HG02623 (cell line): ENCODE data around the gene TMEM208.

Experiments
- ATAC-seq: cut with Tn5 transposase; IDR thresholded peaks from one replicate; pipeline ENCODE4 v1.9.1; 2021; ENCODE audit warnings: moderate library complexity; ENCODE audit not compliant: unreplicated experiment

Gene TMEM208

GRCh38 chr16:67271446-67271845 lies 44.5 kb downstream of the TMEM208 start:
- no peak for ATAC-seq

- ATAC-seq, result no peak
These were observed 48.4 kb downstream of the TMEM208 start for GRCh38 chr16:67275321-67275720.

DNA sequence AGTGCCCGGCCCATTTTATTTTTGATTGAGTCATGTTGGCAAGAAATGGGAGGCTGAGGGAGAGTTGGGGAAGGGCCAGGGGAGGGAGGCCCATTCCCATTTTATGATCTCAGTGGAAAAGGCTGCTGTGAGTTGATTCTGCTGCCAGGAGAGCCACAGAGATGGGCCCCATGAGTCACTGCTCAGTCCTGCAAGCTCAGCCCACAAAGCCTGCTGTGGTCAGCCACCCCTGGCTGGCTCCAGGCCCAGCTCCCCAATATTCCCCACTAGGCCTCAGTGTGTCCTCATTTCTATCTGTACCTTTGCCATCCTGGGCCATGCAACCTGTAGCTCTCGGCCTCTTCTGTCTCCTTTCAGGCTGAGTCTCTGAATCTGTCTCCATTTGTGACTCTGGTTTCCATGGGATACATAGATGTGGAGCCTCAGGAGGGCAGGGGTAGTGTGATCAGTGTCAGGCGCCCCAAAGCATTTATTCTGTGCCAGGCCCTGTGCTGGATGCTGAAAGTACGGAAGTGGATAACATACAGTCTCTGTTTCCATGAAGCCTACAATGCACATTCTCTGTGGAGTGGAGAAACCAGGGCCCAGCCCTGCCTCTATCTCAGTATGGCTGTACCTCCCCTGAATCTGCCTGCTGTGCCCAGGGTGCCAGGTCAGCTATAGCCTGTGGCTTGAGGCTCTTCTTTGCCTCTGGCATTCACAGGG lies 50.5 kb downstream of the TMEM208 start:
- ATAC-seq, result no peak

DNA sequence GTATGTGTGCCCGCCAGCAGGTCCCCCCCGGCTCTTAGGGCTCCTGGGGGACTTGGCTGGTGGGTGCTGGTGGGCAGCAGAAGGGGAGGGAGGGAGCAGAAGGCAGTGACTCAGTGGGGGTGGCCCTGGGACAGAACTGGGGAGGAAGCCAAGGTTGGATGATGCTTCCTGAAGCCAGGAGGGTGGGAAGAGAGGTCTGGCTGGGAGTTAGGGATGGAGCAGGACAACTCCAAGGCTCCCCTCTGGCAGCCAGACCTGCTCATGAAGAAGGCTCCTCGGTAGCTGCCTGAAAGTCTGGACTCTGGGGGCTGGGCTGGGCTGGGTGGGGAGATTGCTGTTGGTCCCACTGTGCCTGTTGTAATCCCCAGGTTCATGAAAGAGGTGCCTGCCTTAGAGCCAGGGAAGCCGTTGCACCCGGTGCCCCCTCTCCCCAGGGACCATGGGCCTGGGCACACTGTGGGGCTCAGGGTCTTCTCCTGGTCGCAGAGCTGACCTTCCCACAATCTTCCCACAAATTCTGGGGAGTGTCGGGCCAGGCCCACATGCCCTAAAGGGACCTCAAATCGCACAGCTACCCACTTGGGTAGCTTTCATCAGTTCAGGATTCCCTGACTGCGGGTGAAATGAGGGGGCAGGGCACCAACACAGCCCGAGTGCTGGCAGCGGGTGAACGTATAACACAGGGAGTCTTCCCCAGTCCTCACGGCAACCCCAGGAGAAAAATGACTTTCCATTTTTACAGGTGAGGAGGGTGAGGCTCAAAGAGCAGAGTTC lies 51.3 kb downstream of the TMEM208 start:
- no peak for ATAC-seq
